ENCODE results near the gene TRIO. TPM values are rescaled to one million over a fixed set of nuclear protein-coding genes. Genes with fewer than 3 reads are reported as not detected.

The TRIO gene
- total and polyA plus RNA-seq, 10 of the 15 experiments (the other 5 are each of a cell fraction or from before 2014, with no cell fraction given) = 5.1 to 96.4 (median 44.6) TPM

DNA sequence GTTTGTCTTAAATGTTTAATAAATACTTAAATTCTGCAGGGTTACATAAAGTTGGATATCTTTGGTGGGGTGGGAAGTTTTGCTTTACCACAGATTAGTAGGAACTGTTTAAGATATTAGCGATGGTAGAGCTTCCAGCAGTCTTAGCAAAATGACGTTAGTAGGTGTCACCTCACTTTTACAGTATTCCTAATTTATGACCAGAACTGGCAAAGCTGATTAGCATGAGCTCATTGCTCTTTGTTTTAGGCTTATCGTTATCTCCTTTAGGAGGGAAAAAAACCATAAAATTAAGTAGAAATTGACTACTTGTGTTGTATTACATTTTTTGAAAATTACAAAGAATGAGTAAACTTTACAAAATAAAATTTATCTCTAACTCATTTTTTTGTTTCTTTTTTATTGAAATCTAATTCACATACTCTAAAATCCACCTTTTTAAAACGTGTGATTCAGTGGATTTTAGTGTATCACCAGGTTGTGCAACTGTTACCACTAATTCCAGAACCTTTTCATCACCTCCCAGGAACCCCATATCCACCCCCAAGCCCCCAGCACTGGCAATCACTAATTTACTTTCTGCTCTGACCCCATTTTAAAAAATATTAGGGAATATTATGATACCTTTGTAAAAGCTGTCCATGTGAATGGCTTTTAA lies 129.5 kb downstream of the TRIO start:
- TF ChIP-seq, protein P1, sequence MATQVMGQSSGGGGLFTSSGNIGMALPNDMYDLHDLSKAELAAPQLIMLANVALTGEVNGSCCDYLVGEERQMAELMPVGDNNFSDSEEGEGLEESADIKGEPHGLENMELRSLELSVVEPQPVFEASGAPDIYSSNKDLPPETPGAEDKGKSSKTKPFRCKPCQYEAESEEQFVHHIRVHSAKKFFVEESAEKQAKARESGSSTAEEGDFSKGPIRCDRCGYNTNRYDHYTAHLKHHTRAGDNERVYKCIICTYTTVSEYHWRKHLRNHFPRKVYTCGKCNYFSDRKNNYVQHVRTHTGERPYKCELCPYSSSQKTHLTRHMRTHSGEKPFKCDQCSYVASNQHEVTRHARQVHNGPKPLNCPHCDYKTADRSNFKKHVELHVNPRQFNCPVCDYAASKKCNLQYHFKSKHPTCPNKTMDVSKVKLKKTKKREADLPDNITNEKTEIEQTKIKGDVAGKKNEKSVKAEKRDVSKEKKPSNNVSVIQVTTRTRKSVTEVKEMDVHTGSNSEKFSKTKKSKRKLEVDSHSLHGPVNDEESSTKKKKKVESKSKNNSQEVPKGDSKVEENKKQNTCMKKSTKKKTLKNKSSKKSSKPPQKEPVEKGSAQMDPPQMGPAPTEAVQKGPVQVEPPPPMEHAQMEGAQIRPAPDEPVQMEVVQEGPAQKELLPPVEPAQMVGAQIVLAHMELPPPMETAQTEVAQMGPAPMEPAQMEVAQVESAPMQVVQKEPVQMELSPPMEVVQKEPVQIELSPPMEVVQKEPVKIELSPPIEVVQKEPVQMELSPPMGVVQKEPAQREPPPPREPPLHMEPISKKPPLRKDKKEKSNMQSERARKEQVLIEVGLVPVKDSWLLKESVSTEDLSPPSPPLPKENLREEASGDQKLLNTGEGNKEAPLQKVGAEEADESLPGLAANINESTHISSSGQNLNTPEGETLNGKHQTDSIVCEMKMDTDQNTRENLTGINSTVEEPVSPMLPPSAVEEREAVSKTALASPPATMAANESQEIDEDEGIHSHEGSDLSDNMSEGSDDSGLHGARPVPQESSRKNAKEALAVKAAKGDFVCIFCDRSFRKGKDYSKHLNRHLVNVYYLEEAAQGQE (IDR thresholded peaks at IDR 0.05; ENCODE audit: low read depth, low read length) = no peak
- TF ChIP-seq HCFC1 (IDR thresholded peaks at IDR 0.05; ENCODE audit: low read length) (no peak), ZNF274 (IDR thresholded peaks at IDR 0.05; ENCODE audit: insufficient read depth, insufficient read length) (no peak), PAX5 (IDR thresholded peaks at IDR 0.05; ENCODE audit: borderline replicate concordance, low read depth, low read length) (no peak), KAT2A (conservative IDR thresholded peaks at IDR 0.05; ENCODE audit: control insufficient read depth, low read depth, low read length) (no peak), ASH2L (IDR thresholded peaks at IDR 0.05; ENCODE audit: borderline replicate concordance, low read depth) (no peak), SMC3 (IDR thresholded peaks at IDR 0.05; ENCODE audit: borderline replicate concordance, low read length) (no peak), NFIC (IDR thresholded peaks at IDR 0.05; ENCODE audit: low read depth, low read length) (no peak), ZSCAN29 (IDR thresholded peaks at IDR 0.05) (no peak), RB1 (IDR thresholded peaks at IDR 0.05; ENCODE audit: borderline replicate concordance) (no peak), GATAD2B (conservative IDR thresholded peaks at IDR 0.05; ENCODE audit: low read depth) (no peak), BACH1 (IDR thresholded peaks at IDR 0.05; ENCODE audit: borderline replicate concordance) (no peak), TARDBP (IDR thresholded peaks at IDR 0.05; ENCODE audit: borderline replicate concordance) (no peak), PKNOX1 (IDR thresholded peaks at IDR 0.05) (no peak), MYB (IDR thresholded peaks at IDR 0.05; ENCODE audit: borderline replicate concordance, low read depth, low read length) (no peak), YY1 (IDR thresholded peaks at IDR 0.05; ENCODE audit: low read depth, low read length) (no peak), EP300 (IDR thresholded peaks at IDR 0.05; ENCODE audit: borderline replicate concordance in 1 of 2, control insufficient read depth in 1 of 2, low read depth in 2 of 2, low read length in 2 of 2) (no peak), ZBED1 (IDR thresholded peaks at IDR 0.05; ENCODE audit: borderline replicate concordance) (no peak), SUZ12 (IDR thresholded peaks at IDR 0.05; ENCODE audit: unreplicated experiment) (no peak)
- H3K27me3 ChIP-seq (replicated peaks in 1 of 2; ENCODE audit: control insufficient read depth in 2 of 2, insufficient read depth in 2 of 2, low read length in 1 of 2) = no peaks in the 10 kb centered on the region
- peaks cover 39% of the 10 kb centered on the region for H3K79me2 ChIP-seq (ENCODE audit: control insufficient read depth, insufficient read depth, low read length)
- SMC1A ChIA-PET (ENCODE audit: uncharacterized antibody, unreplicated experiment) = interaction anchor here (0.6 to 6.5 kb wide), 9 partner anchors 13 to 278 kb away, joined by 3 to 136 read pairs (median 17); no protein-coding TSS in a partner anchor
- in situ Hi-C loops (cut with MboI) = no loop called here
- FAIRE-seq (no peak), DNase-seq (ENCODE audit: low read depth, low spot score) (no peak), ATAC-seq (no peak)
- no peaks in the 10 kb centered on the region; the same call in 1 of the 2 replicates for H4K20me1 ChIP-seq (ENCODE audit: control insufficient read depth, insufficient read depth)
- no peak overlapping the region for H3K4me3 ChIP-seq
- no peak overlapping the region for H3K4me2 ChIP-seq (ENCODE audit: control insufficient read depth, insufficient read depth)
- CTCF ChIA-PET = interaction anchor here (1.3 to 10.4 kb wide), 4 partner anchors 9 to 376 kb away, joined by 4 to 137 read pairs (median 87); no protein-coding TSS in a partner anchor
- BruUV-seq (replicated peaks) = no TSS peak
- RAD21 ChIA-PET (ENCODE audit: unreplicated experiment) = interaction anchor here (0.8 to 5.6 kb wide), 4 partner anchors 59 to 163 kb away, joined by 3 to 52 read pairs (median 6); no protein-coding TSS in a partner anchor
- POLR2A ChIA-PET = interaction anchor here (0.6 kb wide), 1 partner anchor 365 kb away, joined by 4 read pairs; no protein-coding TSS in a partner anchor
- no peak overlapping the region for H3K9ac ChIP-seq (ENCODE audit: control insufficient read depth, insufficient read depth, low read length)
- peaks cover 21% of the 10 kb centered on the region for H3K4me1 ChIP-seq (ENCODE audit: control insufficient read depth, insufficient read depth, low read length)
- no peaks in the 10 kb centered on the region for H3K9me3 ChIP-seq (replicated peaks; ENCODE audit: control insufficient read depth, insufficient read depth, low read length)
- H2AFZ ChIP-seq (ENCODE audit: control insufficient read depth, low read depth, low read length) = no peak overlapping the region
- WGBS (ENCODE audit: insufficient coverage, insufficient replicate concordance, low lambda C conversion rate, missing lambda C conversion rate) = 74% methylated on average over 4 of the region's 4 CpGs
- H3K36me3 ChIP-seq (ENCODE audit: control insufficient read depth in 2 of 2, insufficient read depth in 2 of 2, low read length in 1 of 2) = peaks cover 3 to 5% of the 10 kb centered on the region in 2 experiments; a peak in 3 of 4 replicates
- no peak overlapping the region for H3K27ac ChIP-seq (ENCODE audit: control insufficient read depth, insufficient read depth)
- intact Hi-C loops (cut with micrococcal nuclease; ENCODE audit: unreplicated experiment) = no loop called here
